Measurements from ENCODE around the gene MAG. TPM values are rescaled to one million over a fixed set of nuclear protein-coding genes. Genes with fewer than 3 reads are reported as not detected.

MAG gene
- total RNA-seq, 2 experiments from 2014 or later = 0.20 to 0.31 TPM

DNA sequence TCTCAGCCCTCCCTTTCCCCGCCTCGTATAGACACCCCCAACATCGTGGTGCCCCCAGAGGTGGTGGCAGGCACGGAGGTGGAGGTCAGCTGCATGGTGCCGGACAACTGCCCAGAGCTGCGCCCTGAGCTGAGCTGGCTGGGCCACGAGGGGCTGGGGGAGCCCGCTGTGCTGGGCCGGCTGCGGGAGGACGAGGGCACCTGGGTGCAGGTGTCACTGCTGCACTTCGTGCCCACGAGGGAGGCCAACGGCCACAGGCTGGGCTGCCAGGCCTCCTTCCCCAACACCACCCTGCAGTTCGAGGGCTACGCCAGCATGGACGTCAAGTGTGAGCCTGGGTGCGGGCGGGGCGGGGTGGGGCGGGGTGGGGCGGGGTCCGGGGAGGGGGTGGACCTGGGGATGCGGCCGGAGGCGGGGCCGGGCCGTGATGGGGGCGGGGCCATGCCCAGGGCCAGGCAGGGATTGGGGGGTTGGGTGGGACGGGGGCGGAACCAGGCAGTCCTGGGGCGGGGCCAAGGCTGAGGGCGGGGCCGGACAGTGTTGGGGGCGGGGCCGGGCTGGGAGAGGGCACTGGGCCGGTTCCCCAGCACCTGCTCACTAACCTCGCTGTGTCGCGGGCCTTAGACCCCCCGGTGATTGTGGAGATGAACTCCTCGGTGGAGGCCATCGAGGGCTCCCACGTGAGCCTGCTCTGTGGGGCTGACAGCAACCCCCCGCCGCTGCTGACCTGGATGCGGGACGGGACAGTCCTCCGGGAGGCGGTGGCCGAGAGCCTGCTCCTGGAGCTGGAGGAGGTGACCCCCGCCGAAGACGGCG is 7.8 kb downstream of the MAG start:
- Mint-ChIP-seq H3K27me3 (peaks cover 1% of the 10 kb centered on the region), H3K4me3 (no peak overlapping the region), H3K36me3 (ENCODE audit: low read depth) (no peaks in the 10 kb centered on the region), H3K27ac (no peak overlapping the region), H3K4me1 (ENCODE audit: low read depth) (peaks cover 9% of the 10 kb centered on the region), H3K9me3 (no peaks in the 10 kb centered on the region)
- intact Hi-C loops (cut with micrococcal nuclease) = no loop called here
- ChIA-PET POLR2A (no interaction called here), CTCF (no interaction called here)
- DNase-seq (no peak), ATAC-seq (peak; percentile 21)
- TF ChIP-seq, protein P1, sequence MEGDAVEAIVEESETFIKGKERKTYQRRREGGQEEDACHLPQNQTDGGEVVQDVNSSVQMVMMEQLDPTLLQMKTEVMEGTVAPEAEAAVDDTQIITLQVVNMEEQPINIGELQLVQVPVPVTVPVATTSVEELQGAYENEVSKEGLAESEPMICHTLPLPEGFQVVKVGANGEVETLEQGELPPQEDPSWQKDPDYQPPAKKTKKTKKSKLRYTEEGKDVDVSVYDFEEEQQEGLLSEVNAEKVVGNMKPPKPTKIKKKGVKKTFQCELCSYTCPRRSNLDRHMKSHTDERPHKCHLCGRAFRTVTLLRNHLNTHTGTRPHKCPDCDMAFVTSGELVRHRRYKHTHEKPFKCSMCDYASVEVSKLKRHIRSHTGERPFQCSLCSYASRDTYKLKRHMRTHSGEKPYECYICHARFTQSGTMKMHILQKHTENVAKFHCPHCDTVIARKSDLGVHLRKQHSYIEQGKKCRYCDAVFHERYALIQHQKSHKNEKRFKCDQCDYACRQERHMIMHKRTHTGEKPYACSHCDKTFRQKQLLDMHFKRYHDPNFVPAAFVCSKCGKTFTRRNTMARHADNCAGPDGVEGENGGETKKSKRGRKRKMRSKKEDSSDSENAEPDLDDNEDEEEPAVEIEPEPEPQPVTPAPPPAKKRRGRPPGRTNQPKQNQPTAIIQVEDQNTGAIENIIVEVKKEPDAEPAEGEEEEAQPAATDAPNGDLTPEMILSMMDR (IDR thresholded peaks at IDR 0.05) = no peak

- Mint-ChIP-seq H3K4me1 (ENCODE audit: low read depth) (peaks cover 9% of the 10 kb centered on the region), H3K9me3 (no peaks in the 10 kb centered on the region), H3K36me3 (ENCODE audit: low read depth) (no peaks in the 10 kb centered on the region), H3K4me3 (no peak overlapping the region), H3K27me3 (peaks cover 1% of the 10 kb centered on the region), H3K27ac (no peak overlapping the region)
- ChIA-PET POLR2A (no interaction called here), CTCF (no interaction called here)
- TF ChIP-seq, protein P1 (IDR thresholded peaks at IDR 0.05) = no peak
- intact Hi-C loops (cut with micrococcal nuclease) = no loop called here
- ATAC-seq (no peak), DNase-seq (no peak)
Measured at GRCh38 chr19:35300339-35300649, 8.3 kb downstream of the MAG start.

DNA sequence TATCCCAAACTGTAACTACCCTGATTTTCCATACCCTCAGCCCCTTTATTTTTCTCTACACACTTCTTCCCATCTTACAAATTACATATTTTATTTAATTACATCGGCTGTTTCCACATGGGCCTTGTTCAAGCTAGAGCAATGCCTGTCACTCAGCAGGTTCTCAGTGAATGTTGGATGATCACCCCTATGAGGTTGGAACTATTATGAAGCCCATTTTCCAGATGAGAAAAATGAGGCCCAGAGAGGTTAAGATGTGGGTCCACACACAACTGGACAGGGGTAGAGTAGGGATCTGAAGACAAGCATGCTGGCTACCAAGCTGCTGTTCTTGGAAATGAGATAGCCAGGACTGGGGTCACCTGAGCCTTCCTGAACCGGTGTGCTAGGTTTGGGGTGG is 10.0 kb downstream of the MAG start:
- H3K9me3 Mint-ChIP-seq = no peaks in the 10 kb centered on the region
- H3K27me3 Mint-ChIP-seq = peaks cover 1% of the 10 kb centered on the region
- intact Hi-C loops (cut with micrococcal nuclease) = no loop called here
- H3K36me3 Mint-ChIP-seq (ENCODE audit: low read depth) = no peaks in the 10 kb centered on the region
- H3K4me1 Mint-ChIP-seq (ENCODE audit: low read depth) = no peaks in the 10 kb centered on the region
- no peak for ATAC-seq
- no peak overlapping the region for H3K27ac Mint-ChIP-seq
- ChIA-PET CTCF (no interaction called here), POLR2A (no interaction called here)
- no peak for DNase-seq
- TF ChIP-seq, protein P1 (IDR thresholded peaks at IDR 0.05) = no peak
- H3K4me3 Mint-ChIP-seq = no peak overlapping the region

DNA sequence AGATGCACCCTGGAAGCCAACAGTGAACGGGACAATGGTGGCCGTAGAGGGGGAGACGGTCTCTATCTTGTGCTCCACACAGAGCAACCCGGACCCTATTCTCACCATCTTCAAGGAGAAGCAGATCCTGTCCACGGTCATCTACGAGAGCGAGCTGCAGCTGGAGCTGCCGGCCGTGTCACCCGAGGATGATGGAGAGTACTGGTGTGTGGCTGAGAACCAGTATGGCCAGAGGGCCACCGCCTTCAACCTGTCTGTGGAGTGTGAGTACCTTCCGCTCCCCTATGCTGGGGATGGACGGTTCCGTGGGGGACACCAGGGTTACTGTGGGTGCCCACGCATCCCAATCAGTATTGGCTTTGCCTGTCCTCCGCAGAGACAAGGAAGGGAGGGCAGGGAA is 10.5 kb downstream of the MAG start:
- TF ChIP-seq, protein P1 (IDR thresholded peaks at IDR 0.05) = no peak
- ATAC-seq (no peak), DNase-seq (no peak)
- POLR2A ChIA-PET = no interaction called here
- peaks cover 1% of the 10 kb centered on the region for H3K27me3 Mint-ChIP-seq
- no peaks in the 10 kb centered on the region for H3K4me1 Mint-ChIP-seq (ENCODE audit: low read depth)
- H3K4me3 Mint-ChIP-seq = no peak overlapping the region
- H3K36me3 Mint-ChIP-seq (ENCODE audit: low read depth) = no peaks in the 10 kb centered on the region
- intact Hi-C loops (cut with micrococcal nuclease) = no loop called here
- H3K27ac Mint-ChIP-seq = no peak overlapping the region
- H3K9me3 Mint-ChIP-seq = no peaks in the 10 kb centered on the region
- CTCF ChIA-PET = no interaction called here

- Mint-ChIP-seq H3K36me3 (ENCODE audit: low read depth) (no peaks in the 10 kb centered on the region), H3K27me3 (peaks cover 1% of the 10 kb centered on the region), H3K27ac (no peak overlapping the region), H3K9me3 (no peaks in the 10 kb centered on the region), H3K4me1 (ENCODE audit: low read depth) (no peaks in the 10 kb centered on the region), H3K4me3 (no peak overlapping the region)
- POLR2A ChIA-PET = no interaction called here
- intact Hi-C loops (cut with micrococcal nuclease) = no loop called here
- CTCF ChIA-PET = no interaction called here
- DNase-seq (no peak), ATAC-seq (no peak)
- TF ChIP-seq, protein P1 (IDR thresholded peaks at IDR 0.05) = no peak
Measured at GRCh38 chr19:35303357-35303915, 11.5 kb downstream of the MAG start.

Data from activated CD8-positive, alpha-beta T cell treated with anti-CD3 and anti-CD28 coated beads for 36 hours (primary cell).